ENCODE results near the gene PYURF.

PYURF gene

DNA sequence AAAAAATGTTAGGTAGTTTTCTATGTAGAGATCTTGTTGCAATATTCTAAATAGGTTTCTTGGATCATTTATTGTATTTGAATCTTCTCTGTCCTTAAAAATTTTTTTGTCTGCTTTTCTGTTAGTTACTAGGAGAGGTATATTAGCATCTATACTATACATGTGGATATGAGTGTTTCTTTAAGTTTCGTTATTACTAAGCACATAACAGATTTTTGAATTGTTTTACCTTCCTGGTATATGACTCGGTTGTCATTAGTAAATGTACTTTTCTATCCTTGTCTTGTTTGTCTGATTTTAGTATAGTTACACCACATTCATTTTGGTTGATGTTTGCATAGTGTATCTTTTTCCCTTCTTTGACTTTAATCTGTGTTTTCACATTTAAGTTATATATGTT is 20.2 kb downstream of the PYURF start:
- DNase-seq, result no peak

DNA sequence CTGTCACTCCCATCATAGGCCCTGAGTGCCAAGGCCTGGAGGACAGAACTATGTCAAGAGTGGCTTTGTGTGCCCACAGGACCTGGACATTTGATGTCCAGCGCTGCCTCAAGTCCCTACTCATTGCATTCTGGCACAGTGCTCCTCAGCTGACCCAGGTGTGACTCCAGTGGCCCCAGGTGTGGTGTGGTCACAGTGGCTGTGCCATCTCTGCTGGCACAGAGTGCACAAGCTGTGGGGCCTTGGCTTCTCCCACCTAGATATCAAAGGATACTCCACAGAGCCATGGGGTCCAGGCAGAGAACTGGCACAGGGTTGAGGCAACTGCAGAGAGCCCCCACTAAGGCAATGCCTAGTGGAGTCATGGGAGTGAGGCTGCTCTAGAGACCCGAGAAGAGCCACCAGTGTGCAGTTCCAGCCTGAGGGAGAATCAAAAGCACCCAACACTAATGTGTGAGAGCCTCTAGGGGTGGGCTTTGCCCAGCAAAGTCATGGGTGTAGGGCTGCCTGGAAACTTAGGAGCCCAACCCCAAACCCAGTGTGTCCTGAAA is 25.6 kb downstream of the PYURF start:
- no peak for DNase-seq

DNA sequence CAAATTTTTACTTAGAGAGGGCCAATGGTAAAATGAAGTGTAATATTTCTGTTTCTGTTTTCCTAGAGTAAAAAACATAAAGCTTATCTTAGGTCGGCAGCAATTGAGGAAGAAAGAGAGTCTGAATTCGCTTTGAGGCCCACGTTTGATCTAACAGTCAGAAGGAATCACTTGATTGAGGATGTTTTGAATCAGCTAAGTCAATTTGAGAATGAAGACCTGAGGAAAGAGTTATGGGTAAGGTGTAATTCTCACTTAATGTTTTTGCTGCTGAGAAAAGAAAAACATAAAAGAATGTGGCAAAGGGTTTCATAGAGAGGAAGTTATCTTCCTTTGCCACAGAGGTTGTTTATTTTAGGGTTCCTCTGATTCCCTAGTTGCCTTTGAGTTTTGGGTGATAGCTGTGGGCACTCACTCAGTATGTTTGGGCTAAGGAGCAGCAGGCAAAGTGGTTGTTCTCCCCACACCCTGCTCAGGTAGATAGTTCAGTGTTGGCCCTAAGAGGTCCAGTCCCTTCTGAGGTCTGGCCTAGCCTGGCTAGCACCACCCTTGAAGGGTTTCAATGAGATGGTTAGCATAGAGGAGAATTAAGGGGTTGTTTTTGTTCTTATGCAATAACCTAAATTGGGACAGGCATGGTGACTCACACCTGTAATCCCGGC is 34.3 kb downstream of the PYURF start:
- DNase-seq, result no peak

DNA sequence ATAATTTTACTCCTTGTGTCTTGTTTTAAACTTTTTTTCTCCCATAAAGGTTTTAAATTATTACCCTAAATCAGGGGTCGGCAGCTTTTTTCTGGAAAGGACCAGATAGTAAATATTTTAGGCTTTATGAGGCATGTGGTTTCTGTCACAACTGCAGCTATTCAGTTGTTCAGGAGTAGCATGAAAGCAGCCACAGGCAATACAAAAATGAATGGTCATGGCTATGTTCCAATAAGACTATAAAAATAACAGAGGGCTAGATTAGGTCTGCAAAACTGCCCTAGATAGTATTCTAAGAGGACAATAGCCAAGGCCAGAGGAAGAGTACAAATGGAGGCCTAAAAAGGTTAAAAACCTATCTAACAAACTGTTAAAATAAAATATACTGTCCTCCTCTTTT is 42.0 kb downstream of the PYURF start:
- DNase-seq, result no peak

DNA sequence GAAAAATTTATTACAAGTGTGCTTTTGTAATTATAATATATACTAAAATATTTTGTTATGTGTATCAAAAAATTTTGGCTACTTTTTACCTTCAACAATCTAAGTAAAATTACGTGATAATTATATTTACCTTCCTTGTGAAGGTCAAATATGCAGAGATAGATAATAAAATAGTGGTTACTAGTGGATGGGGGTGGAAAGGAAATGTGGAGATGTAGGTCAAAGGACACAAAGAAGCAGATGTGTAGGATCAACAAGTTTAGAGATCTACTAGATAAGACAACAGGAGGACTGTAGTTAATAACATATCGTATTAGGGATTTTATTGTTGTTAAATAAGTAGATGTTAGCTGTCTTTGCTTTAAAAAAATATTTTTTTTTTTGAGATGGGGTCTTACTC is 45.3 kb downstream of the PYURF start:
- no peak for DNase-seq

DNA sequence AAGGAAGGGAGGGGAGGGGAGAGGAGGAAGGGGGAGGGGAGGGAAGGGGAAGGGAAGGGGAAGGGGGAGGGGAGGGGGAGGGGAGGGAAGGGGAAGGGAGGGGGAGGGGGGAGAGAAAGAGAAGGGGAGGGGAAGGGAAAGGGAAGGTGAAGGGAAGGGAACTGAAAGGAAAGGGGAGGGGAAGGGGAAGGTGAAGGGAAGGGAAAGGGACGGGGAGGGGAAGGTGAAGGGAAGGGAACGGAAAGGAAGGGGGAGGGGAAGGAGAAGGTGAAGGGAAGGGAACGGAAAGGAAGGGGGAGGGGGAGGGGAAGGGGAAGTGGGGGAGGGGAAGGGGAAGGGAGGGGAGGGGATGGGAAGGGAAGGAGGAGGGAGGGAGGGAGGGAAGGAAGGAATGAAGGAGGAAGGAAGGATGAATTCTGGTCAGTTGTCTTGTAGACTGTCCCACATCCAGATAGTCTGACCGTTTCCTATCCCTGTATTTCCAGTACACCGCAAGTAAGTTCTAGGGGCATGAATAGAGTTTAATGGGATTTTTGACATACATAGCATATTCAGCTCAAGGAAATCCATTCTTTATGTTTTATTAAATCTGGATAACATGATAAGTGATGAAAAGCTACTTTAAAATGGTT is 46.2 kb downstream of the PYURF start:
- DNase-seq, result no peak

Measured in activated CD4-positive, CD25-positive, alpha-beta regulatory T cell (primary cell).